GM12878 (cell line): ENCODE results near the gene SERTM2. TPM values are rescaled to one million over a fixed set of nuclear protein-coding genes. Genes with fewer than 3 reads are reported as not detected.

Experiments
- ATAC-seq: fragments of 200-7000 bp; cut with Tn5 transposase; 3 replicates; pipeline ENCODE4 v1.9.1; 2020; ENCODE audit warnings: mild to moderate bottlenecking, moderate library complexity
- BruUV-seq: library from RNA; stranded (reverse); fragments of 400-500 nt; replicated peaks from 2 replicates; lab custom pipeline; 2021; lab: Mats Ljungman, UMichigan
- CTCF ChIA-PET: fragments of 300-600 bp; sonication (Branson Sonifier 250); formaldehyde crosslinking; extraction: SDS; loops from one replicate; lab custom pipeline; 2021; ENCODE audit warnings: inconsistent platforms; lab: Yijun Ruan, JAX
- POLR2A ChIA-PET: fragments of 350-600 bp; formaldehyde crosslinking; extraction: SDS; loops from one replicate; lab custom pipeline; 2021; ENCODE audit warnings: inconsistent platforms; lab: Charles Lee
- RAD21 ChIA-PET: fragments of 300-600 bp; sonication (Branson Sonifier 250); formaldehyde crosslinking; loops from one replicate; lab custom pipeline; 2023; ENCODE audit warnings: antibody characterized with exemption; ENCODE audit not compliant: unreplicated experiment; lab: Charles Lee
- SMC1A ChIA-PET: fragments of 300-600 bp; sonication (Branson Sonifier 250); formaldehyde crosslinking; loops from one replicate; lab custom pipeline; 2023; ENCODE audit not compliant: unreplicated experiment, uncharacterized antibody; lab: Charles Lee
- DNase-seq: peaks from one replicate; pipeline ENCODE4 v3.0.0-alpha.2; 2011; ENCODE audit warnings: low read depth, low spot score
- FAIRE-seq: peaks from 3 replicates; lab custom pipeline; 2011; peaks lifted over from hg19 to GRCh38; lab: Jason Lieb, UNC
- H2AFZ ChIP-seq: 2 replicates; pipeline ENCODE4 v1.6.0; 2011; ENCODE audit warnings: low read depth, low read length, control low read depth; ENCODE audit not compliant: control insufficient read depth
- H3K27ac ChIP-seq: 2 replicates; pipeline ENCODE4 v1.5.1; 2011; ENCODE audit warnings: control low read depth; ENCODE audit not compliant: control insufficient read depth, insufficient read depth
- H3K27me3 ChIP-seq, 2 experiments: replicated peaks in 1 of 2; 2 replicates each; pipeline versions ENCODE4 v1.6.0 to v1.6.1; 2011; ENCODE audit warnings: low read length in 1 of 2; ENCODE audit not compliant: control insufficient read depth in 2 of 2, insufficient read depth in 2 of 2
- H3K36me3 ChIP-seq, 2 experiments: 2 replicates each; pipeline ENCODE4 v1.5.1; 2011; ENCODE audit warnings: low read length in 1 of 2; ENCODE audit not compliant: control insufficient read depth in 2 of 2, insufficient read depth in 2 of 2
- H3K4me1 ChIP-seq: 2 replicates; pipeline ENCODE4 v1.6.1; 2011; ENCODE audit warnings: mild to moderate bottlenecking, low read length, moderate library complexity, mixed read lengths; ENCODE audit not compliant: control insufficient read depth, insufficient read depth
- H3K4me2 ChIP-seq: 2 replicates; pipeline ENCODE4 v1.6.0; 2011; ENCODE audit warnings: control low read depth; ENCODE audit not compliant: control insufficient read depth, insufficient read depth
- H3K4me3 ChIP-seq: fragments of 200-600 bp; sonication (generic); 2 replicates; pipeline ENCODE4 v1.5.1; 2016
- H3K79me2 ChIP-seq: 2 replicates; pipeline ENCODE4 v1.6.0; 2011; ENCODE audit warnings: low read length; ENCODE audit not compliant: control insufficient read depth, insufficient read depth
- H3K9ac ChIP-seq: 2 replicates; pipeline ENCODE4 v1.8.0; 2011; ENCODE audit warnings: low read length, control low read depth, mixed read lengths; ENCODE audit not compliant: control insufficient read depth, insufficient read depth
- H3K9me3 ChIP-seq: replicated peaks from 3 replicates; pipeline ENCODE4 v1.5.1; 2011; ENCODE audit warnings: mild to moderate bottlenecking, low read length; ENCODE audit not compliant: control insufficient read depth, insufficient read depth
- H4K20me1 ChIP-seq: 2 replicates; pipeline ENCODE4 v1.6.0; 2011; ENCODE audit not compliant: control insufficient read depth, insufficient read depth
- KLF5 ChIP-seq: fragments of 450-650 bp; IDR thresholded peaks from 2 replicates; pipeline ENCODE4 v1.6.1; 2014; ENCODE audit warnings: mild to moderate bottlenecking; ENCODE audit not compliant: partially characterized antibody
- NR2C1 ChIP-seq: fragments of 450-650 bp; IDR thresholded peaks from 2 replicates; pipeline ENCODE4 v1.6.1; 2017; ENCODE audit warnings: antibody characterized with exemption, mild to moderate bottlenecking, moderate library complexity
- WGBS: methylation state at CpG from one replicate; pipeline ENCODE4 v1.1.6; 2016; ENCODE audit warnings: low lambda C conversion rate; ENCODE audit not compliant: insufficient replicate concordance, insufficient coverage; ENCODE audit errors: missing lambda C conversion rate; 5-methylcytosine and 5-hydroxymethylcytosine counted together
- in situ Hi-C: fragments of 300-500 bp; cut with MboI; formaldehyde crosslinking; loops from 9 replicates; pipeline ENCODE4 v1.14.3; 2018; ENCODE audit warnings: mixed read lengths
- intact Hi-C: fragments of 100-400 bp; cut with micrococcal nuclease; formaldehyde crosslinking; loops from one replicate; pipeline ENCODE4 v1.14.2; 2022; ENCODE audit not compliant: unreplicated experiment
- polyA plus RNA-seq, 11 experiments: library from polyadenylated mRNA; depleted of rRNA in 4 of 11; unstranded in 6 of 11; stranded (reverse) in 5 of 11; fragments of >200 nt; fragmentation: Nextera tagmentation in 4 of 11; fragmentation: Illumina TruSeq in 1 of 11; extraction: Ambion mirVana in 4 of 11; extraction: Trizol in 1 of 11; gene quantifications; 1 replicate in 1 of 11; 2 replicates in 10 of 11; pipeline versions ENCODE4 v1.2.1 to v1.2.3, GENCODE V29; 2011 to 2016; ENCODE audit warnings: inconsistent platforms in 2 of 11, missing spikeins in 2 of 11, low read depth in 1 of 11
- total RNA-seq, 4 experiments: library from RNA; depleted of rRNA in 3 of 4; stranded (reverse); fragments of >200 nt in 3 of 4; fragmentation: Illumina TruSeq in 1 of 4; extraction: Trizol in 1 of 4; gene quantifications; 2 replicates each; pipeline versions ENCODE4 v1.2.1 to v1.2.3, GENCODE V29; 2013 to 2021

Gene SERTM2
- total and polyA plus RNA-seq, 10 of the 15 experiments (the other 5 are each of a cell fraction or from before 2014, with no cell fraction given): not detected

- BruUV-seq: no TSS peak
- ChIA-PET SMC1A (no interaction called here), CTCF (no interaction called here), RAD21 (no interaction called here), POLR2A (no interaction called here)
- no peak overlapping the region for H3K9ac ChIP-seq
- H2AFZ ChIP-seq: no peak overlapping the region
- no peaks in the 10 kb centered on the region; a peak in 1 of 4 replicates for H3K27me3 ChIP-seq
- ATAC-seq: no peak
- no peaks in the 10 kb centered on the region for H3K36me3 ChIP-seq
- no peaks in the 10 kb centered on the region for H3K79me2 ChIP-seq
- DNase-seq: no peak
- in situ Hi-C loops: no loop called here
- no peak overlapping the region for H3K4me3 ChIP-seq
- H3K4me2 ChIP-seq: no peak overlapping the region
- no peak for FAIRE-seq
- H3K27ac ChIP-seq: no peak overlapping the region
- no peaks in the 10 kb centered on the region for H4K20me1 ChIP-seq
- intact Hi-C loops: no loop called here
- no peak for TF ChIP-seq NR2C1
- no peaks in the 10 kb centered on the region for H3K4me1 ChIP-seq
- WGBS: 46% methylated on average over 2 of the region's 2 CpGs
- H3K9me3 ChIP-seq: no peaks in the 10 kb centered on the region
Observed at GRCh38 chrX:111505783-111506182, 5.7 kb upstream of the SERTM2 start.

DNA sequence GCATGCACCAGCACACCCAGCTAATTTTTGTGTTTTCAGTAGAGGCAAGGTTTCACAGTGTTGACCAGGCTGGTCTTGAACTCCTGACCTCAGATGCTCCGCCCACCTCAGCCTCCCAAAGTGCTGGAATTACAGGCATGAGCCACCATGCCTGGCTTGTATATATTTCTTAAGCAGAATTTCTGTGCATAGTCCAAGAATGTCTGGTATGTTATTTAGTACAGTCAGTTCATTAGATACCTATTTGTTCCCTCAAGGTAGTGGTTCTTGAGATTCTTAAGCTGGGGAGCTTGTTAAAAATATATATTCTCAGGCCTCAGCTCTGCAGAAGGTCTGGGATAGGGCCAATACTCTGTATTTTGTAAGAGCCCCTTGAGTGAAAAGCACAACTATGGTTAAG lies 4.6 kb upstream of the SERTM2 start:
- CTCF ChIA-PET: no interaction called here
- POLR2A ChIA-PET: interaction anchor here (0.6 kb wide), 1 partner anchor 23 kb away, joined by 3 read pairs; no protein-coding TSS in a partner anchor
- Histone ChIP-seq H3K27ac (no peak overlapping the region), H3K9me3 (no peaks in the 10 kb centered on the region), H3K79me2 (no peaks in the 10 kb centered on the region), H3K4me2 (no peak overlapping the region), H3K27me3 (no peaks in the 10 kb centered on the region; a peak in 1 of 4 replicates)
- ATAC-seq (no peak), DNase-seq (no peak)
- TF ChIP-seq KLF5: no peak
- TF ChIP-seq, all 136 proteins: peak for 0
- Histone ChIP-seq H3K4me1 (no peaks in the 10 kb centered on the region), H2AFZ (no peak overlapping the region), H4K20me1 (no peaks in the 10 kb centered on the region), H3K4me3 (no peak overlapping the region), H3K9ac (no peak overlapping the region), H3K36me3 (no peaks in the 10 kb centered on the region)
- in situ Hi-C loops (no loop called here), intact Hi-C loops (no loop called here)
- SMC1A ChIA-PET: interaction anchor here (1.0 kb wide), 1 partner anchor 17 kb away, joined by 3 read pairs; no protein-coding TSS in a partner anchor
- no TSS peak for BruUV-seq
- RAD21 ChIA-PET: interaction anchor here (0.6 kb wide), 1 partner anchor 225 kb away, joined by 3 read pairs; no protein-coding TSS in a partner anchor
- WGBS: 8% methylated on average over 1 of the region's 1 CpG
- no peak for FAIRE-seq
